B cell (primary cell): ENCODE data around the gene PARVB. TPM values are rescaled to one million over a fixed set of nuclear protein-coding genes. Genes with fewer than 3 reads are reported as not detected.
A peak's percentile ranks its signal among the peaks of the same experiment; 100 is the strongest.

Source experiments
- ATAC-seq: fragments of 200-7000 bp; cut with Tn5 transposase; one replicate; pipeline ENCODE4 v1.10.0; 2021; ENCODE audit warnings: low read depth, mild to moderate bottlenecking, moderate number of reproducible peaks, moderate library complexity
- CTCF ChIA-PET: fragments of 350-600 bp; sonication (Branson Sonifier 250); formaldehyde crosslinking; loops from one replicate; lab custom pipeline; 2021; ENCODE audit warnings: antibody characterized with exemption, inconsistent platforms; lab: Charles Lee
- POLR2A ChIA-PET: fragments of 350-600 bp; sonication (Branson Sonifier 250); formaldehyde crosslinking; loops from one replicate; lab custom pipeline; 2021; ENCODE audit warnings: antibody characterized with exemption; lab: Charles Lee
- DNase-seq: peaks from one replicate; pipeline ENCODE4 v3.0.0; 2013
- H2AFZ ChIP-seq: 2 replicates; pipeline ENCODE4 v1.6.1; 2012; ENCODE audit warnings: mild to moderate bottlenecking, low read depth, low read length; ENCODE audit not compliant: insufficient read depth, poor library complexity, severe bottlenecking
- H3K27ac ChIP-seq, 2 donors: 1 replicate in 1 of 2; 2 replicates in 1 of 2; pipeline ENCODE4 v1.5.1; 2012 to 2013; ENCODE audit warnings: low read length in 2 of 2, mild to moderate bottlenecking in 2 of 2, moderate library complexity in 1 of 2
- H3K27me3 ChIP-seq, 4 experiments: fragments of 200-600 bp in 1 of 4; sonication (generic) in 1 of 4; replicated peaks in 1 of 4; 1 replicate in 2 of 4; 2 replicates in 2 of 4; pipeline versions ENCODE4 v1.6.1 to v1.7.0; 2013 to 2016; ENCODE audit warnings: low read length in 3 of 4, mild to moderate bottlenecking in 2 of 4, mixed read lengths in 1 of 4, moderate library complexity in 1 of 4; ENCODE audit not compliant: insufficient read depth in 4 of 4, control insufficient read depth in 3 of 4; ENCODE audit errors: control extremely low read depth in 1 of 4
- H3K36me3 ChIP-seq, 2 experiments: replicated peaks in 1 of 2; 1 replicate in 1 of 2; 2 replicates in 1 of 2; pipeline versions ENCODE4 v1.6.1 to v1.7.1; 2013; ENCODE audit warnings: low read length in 1 of 2; ENCODE audit not compliant: insufficient read depth in 2 of 2, control insufficient read depth in 1 of 2; ENCODE audit errors: control extremely low read depth in 1 of 2, extremely low read depth in 1 of 2
- H3K4me1 ChIP-seq, 2 donors: fragments of 200-600 bp in 1 of 2; sonication (generic) in 1 of 2; 1 replicate in 1 of 2; 2 replicates in 1 of 2; pipeline versions ENCODE4 v1.5.1 to v1.6.1; 2013 to 2017; ENCODE audit warnings: low read length in 2 of 2; ENCODE audit not compliant: control insufficient read depth in 2 of 2, insufficient read depth in 2 of 2
- H3K4me2 ChIP-seq: replicated peaks from 2 replicates; pipeline ENCODE3; 2012; ENCODE audit warnings: mild to moderate bottlenecking, low read depth, low read length; ENCODE audit not compliant: poor library complexity, severe bottlenecking
- H3K4me3 ChIP-seq, 5 experiments: fragments of 200-600 bp in 1 of 5; sonication (generic) in 1 of 5; 1 replicate in 3 of 5; 2 replicates in 2 of 5; pipeline versions ENCODE4 v1.5.1 to v1.7.0; 2011 to 2016; ENCODE audit warnings: low read length in 4 of 5, mild to moderate bottlenecking in 4 of 5, low read depth in 2 of 5, control low read depth in 1 of 5, moderate library complexity in 1 of 5; ENCODE audit not compliant: insufficient read depth in 1 of 5; ENCODE audit errors: control extremely low read depth in 1 of 5, extremely low read depth in 1 of 5
- H3K79me2 ChIP-seq: fragments of 200-600 bp; sonication (generic); one replicate; pipeline ENCODE4 v1.6.0; 2016; ENCODE audit warnings: low read length; ENCODE audit not compliant: control insufficient read depth, insufficient read depth
- H3K9ac ChIP-seq: fragments of 200-600 bp; sonication (generic); 2 replicates; pipeline ENCODE4 v1.6.1; 2017; ENCODE audit warnings: mild to moderate bottlenecking, low read length, moderate library complexity
- H3K9me3 ChIP-seq, 3 donors: one replicate each; pipeline versions ENCODE4 v1.6.1 to v1.7.1; 2013; ENCODE audit warnings: low read length in 2 of 3; ENCODE audit not compliant: control insufficient read depth in 2 of 3, insufficient read depth in 1 of 3; ENCODE audit errors: control extremely low read depth in 1 of 3
- H4K20me1 ChIP-seq: 2 replicates; pipeline ENCODE4 v1.6.0; 2012; ENCODE audit warnings: mild to moderate bottlenecking, low read length; ENCODE audit not compliant: insufficient read depth, control insufficient read depth, poor library complexity, severe bottlenecking
- H3K27ac Mint-ChIP-seq: one replicate; pipeline ENCODE4 v1.8.0; 2021; ENCODE audit warnings: mixed read lengths
- H3K27me3 Mint-ChIP-seq: one replicate; pipeline ENCODE4 v1.8.0; 2021; ENCODE audit warnings: mixed read lengths
- H3K4me1 Mint-ChIP-seq: one replicate; pipeline ENCODE4 v1.8.0; 2021; ENCODE audit warnings: mixed read lengths
- H3K4me3 Mint-ChIP-seq: one replicate; pipeline ENCODE4 v1.8.0; 2021; ENCODE audit warnings: mixed read lengths
- H3K9me3 Mint-ChIP-seq: one replicate; pipeline ENCODE4 v1.8.0; 2022; ENCODE audit warnings: mixed read lengths; ENCODE audit not compliant: insufficient read depth
- CTCF ChIP-seq: fragments of 200-600 bp; IDR thresholded peaks from one replicate; pipeline ENCODE4 v1.8.0; 2022; ENCODE audit warnings: antibody characterized with exemption, mild to moderate bottlenecking
- EZH2 ChIP-seq: IDR thresholded peaks from 2 replicates; pipeline ENCODE4 v1.6.1; 2012; ENCODE audit warnings: borderline replicate concordance, low read depth, mild to moderate bottlenecking, moderate library complexity, low read length; ENCODE audit not compliant: insufficient read depth, poor library complexity, severe bottlenecking
- WGBS: methylation state at CpG from one replicate; pipeline ENCODE4 v1.1.5; 2013; ENCODE audit warnings: missing lambda C conversion rate; ENCODE audit not compliant: insufficient coverage; 5-methylcytosine and 5-hydroxymethylcytosine counted together
- intact Hi-C: fragments of 100-400 bp; cut with micrococcal nuclease; formaldehyde crosslinking; loops from one replicate; pipeline ENCODE4 v1.10.0; 2022
- polyA plus RNA-seq: library from polyadenylated mRNA; depleted of rRNA; stranded (reverse); fragments of >200 nt; gene quantifications from 2 replicates; pipeline ENCODE4 v1.2.3, GENCODE V29; 2012
- total RNA-seq, 2 donors: library from RNA; stranded (reverse); fragments of 120-200 nt in 1 of 2; gene quantifications; 1 replicate in 1 of 2; 2 replicates in 1 of 2; pipeline versions ENCODE4 v1.2.3 to v1.2.4, GENCODE V29; 2013 to 2022

The PARVB gene
- total and polyA plus RNA-seq, 2 donors (not counting 1 experiment from before 2014, with no cell fraction given), result 48.0 to 49.4 TPM

GRCh38 chr22:44218071-44218470, 194.0 kb downstream of the PARVB start:
- Histone ChIP-seq H3K36me3 (no peaks in the 10 kb centered on the region), H3K79me2 (no peaks in the 10 kb centered on the region), H3K4me2 (no peak overlapping the region), H3K27ac (no peak overlapping the region), H3K4me3 (no peak overlapping the region), H2AFZ (no peak overlapping the region), H3K9me3 (peaks cover 0 to 16% (median 8%) of the 10 kb centered on the region in 3 donors), H3K9ac (no peak overlapping the region), H4K20me1 (no peaks in the 10 kb centered on the region), H3K27me3 (no peaks in the 10 kb centered on the region), H3K4me1 (no peaks in the 10 kb centered on the region)
- Mint-ChIP-seq H3K4me1 (no peaks in the 10 kb centered on the region), H3K27me3 (no peaks in the 10 kb centered on the region), H3K9me3 (no peaks in the 10 kb centered on the region), H3K4me3 (no peak overlapping the region), H3K27ac (no peak overlapping the region)
- intact Hi-C loops, result no loop called here
- peak; percentile 2 for DNase-seq
- ChIA-PET CTCF (no interaction called here), POLR2A (no interaction called here)
- no peak for ATAC-seq
- WGBS, result 83% methylated on average over 6 of the region's 6 CpGs
- TF ChIP-seq EZH2, result no peak
- TF ChIP-seq CTCF, result no peak

- 90% methylated on average over 14 of the region's 21 CpGs for WGBS
- Mint-ChIP-seq H3K9me3 (no peaks in the 10 kb centered on the region), H3K27ac (no peak overlapping the region), H3K27me3 (peaks cover 10% of the 10 kb centered on the region), H3K4me3 (no peak overlapping the region), H3K4me1 (no peaks in the 10 kb centered on the region)
- Histone ChIP-seq H3K27me3 (no peaks in the 10 kb centered on the region), H3K4me1 (no peaks in the 10 kb centered on the region), H3K9ac (no peak overlapping the region), H3K4me2 (no peak overlapping the region), H3K4me3 (no peak overlapping the region), H3K36me3 (no peaks in the 10 kb centered on the region), H3K9me3 (peaks cover 0 to 16% (median 8%) of the 10 kb centered on the region in 3 donors), H3K79me2 (no peaks in the 10 kb centered on the region), H3K27ac (no peak overlapping the region), H4K20me1 (no peaks in the 10 kb centered on the region), H2AFZ (no peak overlapping the region)
- ATAC-seq, result no peak
- CTCF ChIA-PET, result no interaction called here
- peak; percentile 1 for DNase-seq
- POLR2A ChIA-PET, result no interaction called here
- intact Hi-C loops, result no loop called here
- TF ChIP-seq EZH2, result no peak
These were observed 195.2 kb downstream of the PARVB start for GRCh38 chr22:44219101-44219870.
